ENCODE measurements around the gene CDK15.

GRCh38 chr2:201854841-201855240 lies 48.5 kb downstream of the CDK15 start:
- TF ChIP-seq CTCF (IDR thresholded peaks at IDR 0.05) (no peak), POLR2AphosphoS5 (IDR thresholded peaks at IDR 0.05; ENCODE audit: low read depth, low read length) (no peak)

All from Panc1 (cell line).